ENCODE results near the gene GARIN3. TPM values are rescaled to one million over a fixed set of nuclear protein-coding genes. Genes with fewer than 3 reads are reported as not detected.

GARIN3 gene
- total RNA-seq, result not detected

- no peak for TF ChIP-seq POLR2A (IDR thresholded peaks at IDR 0.05)
- no peak for TF ChIP-seq CTCF (IDR thresholded peaks at IDR 0.05)
- H3K9me3 ChIP-seq, result no peaks in the 10 kb centered on the region
Measured at GRCh38 chr5:157166214-157167213, at the start of gene GARIN3. TSS of gene GARIN3 (minus strand) at chr5:157166264. CDS start at chr5:157166168, 96 bp downstream.

GRCh38 chr5:157215514-157216167 lies 49.6 kb upstream of the GARIN3 start:
- H3K4me1 ChIP-seq, result no peaks in the 10 kb centered on the region
- TF ChIP-seq POLR2A (IDR thresholded peaks at IDR 0.05), result no peak
- TF ChIP-seq CTCF (IDR thresholded peaks at IDR 0.05), result no peak
- intact Hi-C loops (cut with DNase I; ENCODE audit: low total_unique reads), result no loop called here
- no peak for DNase-seq
- H3K27ac ChIP-seq, result no peak overlapping the region
- H3K27me3 ChIP-seq, result no peaks in the 10 kb centered on the region
- no peaks in the 10 kb centered on the region for H3K36me3 ChIP-seq
- H3K9me3 ChIP-seq, result no peaks in the 10 kb centered on the region
- H3K4me3 ChIP-seq, result no peak overlapping the region

More at GRCh38 chr5:157166214-157167213, at the start of gene GARIN3:
- no peaks in the 10 kb centered on the region for H3K4me1 ChIP-seq
- no peak for DNase-seq
- no peaks in the 10 kb centered on the region for H3K27me3 ChIP-seq
- no peaks in the 10 kb centered on the region for H3K36me3 ChIP-seq
- H3K4me3 ChIP-seq, result no peak within 1 kb of the TSS
- H3K27ac ChIP-seq, result no peak within 1 kb of the TSS
- intact Hi-C loops (cut with DNase I; ENCODE audit: low total_unique reads), result no loop called here

- Histone ChIP-seq H3K27ac (no peak overlapping the region), H3K27me3 (no peaks in the 10 kb centered on the region), H3K36me3 (no peaks in the 10 kb centered on the region), H3K9me3 (no peaks in the 10 kb centered on the region), H3K4me3 (no peak overlapping the region), H3K4me1 (no peaks in the 10 kb centered on the region)
- TF ChIP-seq POLR2A (IDR thresholded peaks at IDR 0.05), result no peak
- TF ChIP-seq CTCF (IDR thresholded peaks at IDR 0.05), result no peak
- DNase-seq, result no peak
- intact Hi-C loops (cut with DNase I; ENCODE audit: low total_unique reads), result no loop called here
Measured at GRCh38 chr5:157214861-157215513, 48.9 kb upstream of the GARIN3 start.

DNA sequence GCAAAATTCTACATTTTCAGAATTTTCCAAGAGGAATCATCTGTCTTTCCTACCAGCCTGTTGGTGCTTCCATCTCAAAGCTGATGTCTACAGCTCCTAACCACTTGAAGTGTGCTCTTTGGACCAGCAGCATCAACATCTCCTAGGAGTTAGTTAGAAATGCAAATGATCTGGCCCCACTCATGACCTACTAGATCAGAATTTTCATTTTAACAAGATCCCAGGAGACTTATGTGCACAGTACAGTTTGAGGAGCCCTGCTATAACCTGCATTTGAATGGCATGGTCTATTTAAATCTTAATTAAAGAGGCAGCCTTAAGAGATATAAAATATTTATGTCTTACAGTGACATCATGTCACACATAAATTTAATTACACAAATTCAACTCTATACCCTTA lies 48.4 kb upstream of the GARIN3 start:
- no peak overlapping the region for H3K4me3 ChIP-seq
- TF ChIP-seq POLR2A (IDR thresholded peaks at IDR 0.05) (no peak), CTCF (IDR thresholded peaks at IDR 0.05) (no peak)
- H3K9me3 ChIP-seq, result no peaks in the 10 kb centered on the region
- no peaks in the 10 kb centered on the region for H3K36me3 ChIP-seq
- no peaks in the 10 kb centered on the region for H3K4me1 ChIP-seq
- no peak for DNase-seq
- no peak overlapping the region for H3K27ac ChIP-seq
- H3K27me3 ChIP-seq, result no peaks in the 10 kb centered on the region
- intact Hi-C loops (cut with DNase I; ENCODE audit: low total_unique reads), result no loop called here
